Tibial nerve (tissue), 4 donors: Measurements from ENCODE around the gene OR51B2.

Source experiments
- CTCF ChIP-seq, 5 experiments: fragments of 200-600 bp in 3 of 5; fragments of 450-650 bp in 2 of 5; sonication (generic) in 3 of 5; IDR thresholded peaks; one replicate each; pipeline ENCODE4 v1.5.1; 2016 to 2019; ENCODE audit warnings: antibody characterized with exemption in 5 of 5, mild to moderate bottlenecking in 3 of 5, moderate library complexity in 2 of 5
- EP300 ChIP-seq, 2 donors: sonication (generic); formaldehyde crosslinking; IDR thresholded peaks; one replicate each; pipeline ENCODE4 v1.6.1; 2017; ENCODE audit warnings: antibody characterized with exemption in 2 of 2, mild to moderate bottlenecking in 1 of 2

GRCh38 chr11:5290106-5290505 is 34.0 kb downstream of the OR51B2 start:
- TF ChIP-seq CTCF (IDR thresholded peaks at IDR 0.05): no peak
- no peak for TF ChIP-seq EP300 (IDR thresholded peaks at IDR 0.05)
